Endothelial cell of umbilical vein (primary cell): ENCODE results near the gene ATXN2. TPM values are rescaled to one million over a fixed set of nuclear protein-coding genes. Genes with fewer than 3 reads are reported as not detected.

Source experiments
- BruUV-seq: library from RNA; stranded (reverse); fragments of 400-500 nt; replicated peaks from 2 replicates; lab custom pipeline; 2021; lab: Mats Ljungman, UMichigan
- CTCF ChIA-PET: fragments of 300-600, 350-600 bp; sonication (Branson Sonifier 250); formaldehyde crosslinking; loops from one replicate; lab custom pipeline; 2021; ENCODE audit warnings: antibody characterized with exemption, inconsistent platforms; lab: Charles Lee
- POLR2A ChIA-PET: fragments of 300-600, 350-600 bp; sonication (Branson Sonifier 250); formaldehyde crosslinking; loops from one replicate; lab custom pipeline; 2021; ENCODE audit warnings: antibody characterized with exemption, inconsistent platforms; lab: Charles Lee
- DNase-seq: peaks from one replicate; pipeline ENCODE4 v3.0.0-alpha.2; 2011; ENCODE audit warnings: low read depth, low spot score
- FAIRE-seq: peaks from 2 replicates; lab custom pipeline; 2011; peaks lifted over from hg19 to GRCh38; lab: Jason Lieb, UNC
- H2AFZ ChIP-seq: 2 replicates; pipeline ENCODE4 v1.6.0; 2012; ENCODE audit warnings: low read depth, low read length, control low read depth, inconsistent platforms
- H3K27ac ChIP-seq: 2 replicates; pipeline ENCODE4 v1.5.1; 2011; ENCODE audit warnings: low read depth, mild to moderate bottlenecking, control low read depth, low read length, moderate library complexity; ENCODE audit not compliant: insufficient read depth
- H3K27me3 ChIP-seq, 2 experiments: 2 replicates each; pipeline versions ENCODE4 v1.6.0 to v1.6.1; 2011; ENCODE audit warnings: low read length in 2 of 2, mixed read lengths in 1 of 2; ENCODE audit not compliant: control insufficient read depth in 2 of 2, insufficient read depth in 2 of 2
- H3K36me3 ChIP-seq, 2 experiments: 2 replicates in 1 of 2; 3 replicates in 1 of 2; pipeline ENCODE4 v1.5.1; 2011; ENCODE audit warnings: low read length in 2 of 2, mild to moderate bottlenecking in 1 of 2, moderate library complexity in 1 of 2; ENCODE audit not compliant: control insufficient read depth in 2 of 2, insufficient read depth in 2 of 2; ENCODE audit errors: extremely low read depth in 1 of 2
- H3K4me1 ChIP-seq: 3 replicates; pipeline ENCODE4 v1.5.1; 2011; ENCODE audit warnings: mild to moderate bottlenecking, low read length; ENCODE audit not compliant: control insufficient read depth, insufficient read depth; ENCODE audit errors: extremely low read depth
- H3K4me2 ChIP-seq: 2 replicates; pipeline ENCODE4 v1.6.1; 2011; ENCODE audit warnings: low read length, control low read depth, mixed read lengths; ENCODE audit not compliant: insufficient read depth
- H3K4me3 ChIP-seq, 3 experiments: fragments of 200-600 bp in 1 of 3; sonication (generic), shearing (Covaris generic) in 1 of 3; replicated peaks in 1 of 3; 2 replicates each; pipeline ENCODE4 v1.5.1; 2011 to 2016; ENCODE audit warnings: control low read depth in 3 of 3, low read length in 3 of 3, mild to moderate bottlenecking in 2 of 3, inconsistent platforms in 1 of 3, low read depth in 1 of 3, moderate library complexity in 1 of 3; ENCODE audit not compliant: insufficient read depth in 1 of 3
- H3K79me2 ChIP-seq: 2 replicates; pipeline ENCODE4 v1.6.0; 2012; ENCODE audit warnings: low read length, inconsistent platforms; ENCODE audit not compliant: control insufficient read depth, insufficient read depth
- H3K9ac ChIP-seq: replicated peaks from 2 replicates; pipeline ENCODE3; 2011; ENCODE audit warnings: low read length, control low read depth; ENCODE audit not compliant: insufficient read depth; ENCODE audit errors: extremely low read depth
- H3K9me1 ChIP-seq: replicated peaks from 3 replicates; pipeline ENCODE4 v1.6.0; 2011; ENCODE audit warnings: mild to moderate bottlenecking, low read length; ENCODE audit not compliant: control insufficient read depth, insufficient read depth; ENCODE audit errors: extremely low read depth
- H3K9me3 ChIP-seq: replicated peaks from 2 replicates; pipeline ENCODE4 v1.5.1; 2012; ENCODE audit warnings: low read length, inconsistent platforms; ENCODE audit not compliant: control insufficient read depth, insufficient read depth
- H4K20me1 ChIP-seq: replicated peaks from 2 replicates; pipeline ENCODE3; 2011; ENCODE audit warnings: mild to moderate bottlenecking, low read length; ENCODE audit not compliant: control insufficient read depth, insufficient read depth; ENCODE audit errors: extremely low read depth
- CTCF ChIP-seq, 2 donors: IDR thresholded peaks; 1 replicate in 1 of 2; 2 replicates in 1 of 2; pipeline ENCODE4 v1.5.1; 2011; ENCODE audit warnings: low read length in 2 of 2, mild to moderate bottlenecking in 2 of 2, moderate library complexity in 2 of 2, control low read depth in 1 of 2, inconsistent platforms in 1 of 2, low read depth in 1 of 2; ENCODE audit not compliant: insufficient read depth in 1 of 2; ENCODE audit errors: extremely low read depth in 1 of 2
- EZH2 ChIP-seq: IDR thresholded peaks from 2 replicates; pipeline ENCODE4 v1.6.1; 2012; ENCODE audit warnings: borderline replicate concordance, low read depth, mild to moderate bottlenecking, moderate library complexity, low read length, inconsistent platforms; ENCODE audit not compliant: severe bottlenecking
- FOS ChIP-seq: IDR thresholded peaks from 2 replicates; pipeline ENCODE4 v1.6.1; 2011; ENCODE audit warnings: mild to moderate bottlenecking, low read length, moderate library complexity, borderline replicate concordance; ENCODE audit not compliant: insufficient read depth
- GATA2 ChIP-seq: IDR thresholded peaks from 2 replicates; pipeline ENCODE4 v1.7.0; 2011; ENCODE audit warnings: low read depth, mild to moderate bottlenecking, moderate library complexity, mixed read lengths, low read length; ENCODE audit not compliant: insufficient read length, insufficient read depth
- JUN ChIP-seq: IDR thresholded peaks from 2 replicates; pipeline ENCODE4 v1.6.1; 2011; ENCODE audit warnings: borderline replicate concordance, low read depth; ENCODE audit not compliant: insufficient read length, insufficient read depth
- MAX ChIP-seq: IDR thresholded peaks from 2 replicates; pipeline ENCODE4 v1.6.1; 2011; ENCODE audit not compliant: insufficient read depth, insufficient read length
- MYC ChIP-seq: IDR thresholded peaks from one replicate; pipeline ENCODE4 v1.6.1; 2011; ENCODE audit warnings: mild to moderate bottlenecking, low read depth, low read length
- POLR2A ChIP-seq: IDR thresholded peaks from 2 replicates; pipeline ENCODE4 v1.6.1; 2012; ENCODE audit warnings: low read depth, mild to moderate bottlenecking, control low read depth, low read length
- POLR2AphosphoS5 ChIP-seq: IDR thresholded peaks from 2 replicates; pipeline ENCODE4 v1.6.1; 2012; ENCODE audit warnings: low read depth, mild to moderate bottlenecking, control low read depth, low read length, moderate library complexity; ENCODE audit not compliant: insufficient read depth
- dilution Hi-C: fragments of 300-500 bp; cut with MboI; formaldehyde crosslinking; loops from one replicate; pipeline ENCODE4 v1.15.0; 2019; ENCODE audit warnings: low sequenced_read_pairs; ENCODE audit not compliant: extremely low pct_ligation_motif_present
- intact Hi-C: fragments of 100-400 bp; cut with micrococcal nuclease; formaldehyde crosslinking; loops from one replicate; pipeline ENCODE4 v1.10.0; 2022
- polyA plus RNA-seq, 4 experiments: library from polyadenylated mRNA; depleted of rRNA in 3 of 4; stranded (reverse) in 3 of 4; unstranded in 1 of 4; fragments of >200 nt; gene quantifications; 2 replicates each; pipeline versions ENCODE4 v1.2.1 to v1.2.3, GENCODE V29; 2011 to 2012; ENCODE audit warnings: missing spikeins in 1 of 4
- total RNA-seq: library from RNA; stranded (reverse); gene quantifications from 2 replicates; pipeline ENCODE4 v1.2.3, GENCODE V29; 2021

ATXN2 gene
- total and polyA plus RNA-seq, 2 donors (not counting 3 experiments of a cell fraction or from before 2014, with no cell fraction given), result 58.9 to 86.7 TPM

GRCh38 chr12:111434049-111434448 lies 165.1 kb downstream of the ATXN2 start:
- FAIRE-seq (no peak), DNase-seq (no peak)
- Histone ChIP-seq H3K4me1 (peaks cover 93% of the 10 kb centered on the region), H3K36me3 (no peaks in the 10 kb centered on the region), H3K9me3 (no peaks in the 10 kb centered on the region), H3K27me3 (no peaks in the 10 kb centered on the region), H3K9ac (peak overlapping the region; percentile 60), H3K4me3 (peak overlapping the region in 1 of 3 experiments; percentile 27), H4K20me1 (no peaks in the 10 kb centered on the region), H3K27ac (peak overlapping the region; percentile 85), H3K79me2 (peaks cover 99% of the 10 kb centered on the region), H3K4me2 (peak overlapping the region; percentile 73), H3K9me1 (no peaks in the 10 kb centered on the region), H2AFZ (no peak overlapping the region)
- intact Hi-C loops, result loop anchor here (1.0 kb wide), 2 partner anchors 12 to 25 kb away; no protein-coding TSS in a partner anchor
- no peak for TF ChIP-seq MAX
- no peak for TF ChIP-seq GATA2
- no peak for TF ChIP-seq POLR2A
- TF ChIP-seq EZH2, result no peak
- TF ChIP-seq CTCF (IDR thresholded peaks at IDR 0.05; ENCODE audit: extremely low read depth in 1 of 2, insufficient read depth in 1 of 2, low read depth in 1 of 2, low read length in 2 of 2), result no peak
- TF ChIP-seq FOS, result no peak
- no peak for TF ChIP-seq POLR2AphosphoS5
- no peak for TF ChIP-seq JUN
- no peak for TF ChIP-seq MYC
- ChIA-PET POLR2A (interaction anchor here (0.8 to 1.3 kb wide), 3 partner anchors 10 to 18 kb away, joined by 3 to 5 read pairs (median 3); no protein-coding TSS in a partner anchor), CTCF (interaction anchor here (1.6 to 3.3 kb wide), 5 partner anchors 10 to 37 kb away, joined by 4 to 31 read pairs (median 9); no protein-coding TSS in a partner anchor)
- dilution Hi-C loops, result no loop called here
- no TSS peak for BruUV-seq
